ENCODE results near the gene CDH12.

DNA sequence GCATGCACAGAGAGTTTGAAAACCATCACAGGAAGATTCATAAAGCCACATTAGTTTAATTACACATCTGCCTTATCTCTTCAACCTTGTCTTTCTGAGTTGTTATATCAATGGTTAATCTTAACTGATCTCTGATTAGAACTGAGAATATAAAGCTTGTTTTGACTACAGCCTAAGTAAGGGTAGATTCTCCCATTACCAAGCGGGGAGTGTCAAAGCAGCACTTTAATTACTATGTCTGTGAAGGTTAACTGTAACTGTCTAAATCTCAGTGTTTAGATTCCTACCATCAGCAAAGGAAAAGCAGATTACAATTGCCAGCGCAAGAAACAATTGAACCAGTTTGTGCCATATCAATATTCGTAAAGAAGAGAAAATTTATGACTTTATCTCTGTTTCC, 348.7 kb downstream of the CDH12 start:
- TF ChIP-seq CTCF (IDR thresholded peaks at IDR 0.05 in 8 of 11, conservative IDR thresholded peaks at IDR 0.05 in 3 of 11) (no peak), POLR2AphosphoS5 (IDR thresholded peaks at IDR 0.05) (no peak), POLR2A (IDR thresholded peaks at IDR 0.05) (no peak)
